GM19467 (cell line): ENCODE measurements around the gene RNF150.

Experiments used
- ATAC-seq: cut with Tn5 transposase; IDR thresholded peaks from one replicate; pipeline ENCODE4 v1.9.1; 2021; ENCODE audit warnings: mild to moderate bottlenecking, moderate library complexity; ENCODE audit not compliant: unreplicated experiment

RNF150 gene

GRCh38 chr4:140931911-140932310 is 201.4 kb downstream of the RNF150 start:
- ATAC-seq, result no peak

GRCh38 chr4:140930557-140930956 is 202.7 kb downstream of the RNF150 start:
- no peak for ATAC-seq

- ATAC-seq, result no peak
Measured at GRCh38 chr4:140930011-140930410, 203.3 kb downstream of the RNF150 start.

GRCh38 chr4:140928880-140929279 is 204.4 kb downstream of the RNF150 start:
- no peak for ATAC-seq

DNA sequence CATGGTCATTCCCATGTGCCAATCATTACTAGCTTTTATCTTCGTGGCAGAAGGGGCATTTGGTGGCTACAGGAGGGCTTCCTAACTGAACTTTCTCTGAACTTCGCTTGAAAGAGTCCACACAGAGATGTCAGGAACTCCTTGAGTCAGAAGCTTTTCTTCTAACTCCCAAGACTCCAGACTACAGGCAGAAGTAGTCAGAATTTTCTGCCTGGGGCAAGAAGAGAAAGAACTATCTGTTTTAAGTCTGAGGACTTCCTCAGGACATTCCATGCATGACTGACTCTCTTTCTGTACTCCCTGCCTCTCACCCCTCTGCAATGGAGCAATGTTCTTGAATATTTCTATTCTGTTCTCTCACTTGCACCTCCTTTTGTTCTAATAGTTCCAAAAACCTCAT is 206.6 kb downstream of the RNF150 start:
- no peak for ATAC-seq

DNA sequence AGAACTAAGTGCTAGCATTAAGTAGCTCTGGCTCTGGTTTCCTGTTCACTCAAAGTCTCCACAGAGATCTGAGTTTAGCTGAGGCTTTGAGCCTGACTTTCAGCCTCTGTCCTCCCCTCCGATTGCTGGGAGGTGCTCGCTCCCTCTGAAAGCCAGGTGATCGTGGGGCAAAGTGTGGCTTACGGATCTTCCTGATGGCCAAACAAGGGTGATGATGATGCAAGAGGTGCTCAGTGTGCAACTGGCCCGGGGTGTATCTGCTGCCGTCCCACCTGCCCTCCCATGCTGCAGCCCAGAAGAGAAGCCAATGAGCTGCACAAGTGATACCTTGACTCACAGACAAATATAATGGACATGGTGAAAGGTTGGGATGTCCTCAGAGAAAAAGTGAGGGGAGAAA is 207.9 kb downstream of the RNF150 start:
- ATAC-seq, result no peak

- no peak for ATAC-seq
Measured at GRCh38 chr4:140924761-140925392, 208.4 kb downstream of the RNF150 start.

GRCh38 chr4:140906993-140907962 is 226.0 kb downstream of the RNF150 start:
- no peak for ATAC-seq

GRCh38 chr4:140904904-140905303 is 228.4 kb downstream of the RNF150 start:
- ATAC-seq, result no peak

GRCh38 chr4:140903522-140904475 is 229.5 kb downstream of the RNF150 start:
- no peak for ATAC-seq

GRCh38 chr4:140901736-140902336 is 231.4 kb downstream of the RNF150 start:
- no peak for ATAC-seq

DNA sequence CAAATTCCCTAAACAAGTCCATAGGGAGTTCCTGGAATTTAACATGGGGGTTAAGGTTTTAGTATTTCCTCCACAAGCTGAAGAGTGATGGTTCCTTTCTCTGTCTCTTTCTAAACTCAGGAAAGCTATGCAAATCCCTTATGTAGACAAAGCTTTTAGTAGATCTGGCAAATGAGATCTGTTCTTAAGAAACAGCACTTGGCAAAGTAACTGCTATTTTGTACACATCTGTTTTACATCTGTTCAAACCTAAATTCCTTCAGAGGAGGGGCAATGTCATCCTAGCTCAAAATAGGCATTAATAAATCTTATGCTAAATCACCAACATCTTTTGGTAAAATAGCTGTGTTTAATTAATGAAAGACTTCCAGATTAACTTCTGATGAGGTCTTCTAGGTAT is 239.3 kb downstream of the RNF150 start:
- no peak for ATAC-seq

- ATAC-seq, result no peak
Measured at GRCh38 chr4:140888054-140888453, 245.2 kb downstream of the RNF150 start.

GRCh38 chr4:140887467-140887866 is 245.8 kb downstream of the RNF150 start:
- no peak for ATAC-seq

DNA sequence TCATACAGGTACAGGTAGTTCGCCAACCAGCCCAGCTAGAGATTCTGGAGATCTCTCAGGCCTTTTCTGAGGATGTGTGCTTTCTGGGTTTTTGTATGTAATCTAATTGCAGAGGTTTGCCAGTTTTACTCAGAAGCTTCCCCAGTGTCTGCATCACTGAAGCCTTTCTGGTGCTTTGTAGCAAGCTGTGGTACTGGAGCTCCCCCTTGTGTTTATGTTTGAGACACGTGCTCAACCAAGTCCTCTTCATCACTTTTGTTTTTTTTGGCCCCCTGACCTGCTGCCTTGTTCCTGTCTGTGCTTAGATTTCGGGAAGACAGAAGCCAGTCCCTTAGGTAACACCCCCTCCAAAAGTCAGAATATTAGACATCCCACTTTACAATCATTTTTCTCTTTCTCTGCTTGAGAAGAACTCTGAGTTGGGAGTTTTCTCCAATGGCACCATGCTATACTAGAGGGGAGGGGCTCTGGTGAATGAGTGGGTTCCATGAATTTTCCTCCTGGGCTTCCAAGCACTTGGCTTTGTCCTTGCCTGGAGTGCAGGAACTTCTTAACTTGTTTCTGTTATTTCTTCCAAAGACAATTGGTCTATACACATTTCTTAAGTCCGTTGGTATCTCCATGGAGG is 248.7 kb downstream of the RNF150 start:
- peak; percentile 93 for ATAC-seq

DNA sequence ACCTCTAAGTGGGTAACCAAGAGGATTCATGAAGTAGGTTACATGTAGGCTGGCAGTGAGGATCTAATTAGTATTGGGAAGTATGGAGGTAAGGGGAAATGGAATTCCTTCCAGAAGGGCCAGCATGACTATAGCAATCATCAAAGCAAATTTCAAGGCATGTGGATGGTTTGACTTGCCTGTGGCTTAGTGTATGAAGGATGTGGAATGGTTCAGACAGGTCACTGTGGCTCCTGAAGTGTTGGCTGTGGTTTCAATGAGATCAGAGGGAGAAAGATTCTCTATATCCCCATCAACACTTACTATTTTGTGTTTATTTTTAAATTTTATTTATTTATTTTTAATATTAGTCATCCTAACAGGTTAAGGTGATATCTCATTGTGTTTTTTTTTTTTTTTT is 255.5 kb downstream of the RNF150 start:
- ATAC-seq, result no peak

GRCh38 chr4:140876615-140877364 is 256.5 kb downstream of the RNF150 start:
- no peak for ATAC-seq

DNA sequence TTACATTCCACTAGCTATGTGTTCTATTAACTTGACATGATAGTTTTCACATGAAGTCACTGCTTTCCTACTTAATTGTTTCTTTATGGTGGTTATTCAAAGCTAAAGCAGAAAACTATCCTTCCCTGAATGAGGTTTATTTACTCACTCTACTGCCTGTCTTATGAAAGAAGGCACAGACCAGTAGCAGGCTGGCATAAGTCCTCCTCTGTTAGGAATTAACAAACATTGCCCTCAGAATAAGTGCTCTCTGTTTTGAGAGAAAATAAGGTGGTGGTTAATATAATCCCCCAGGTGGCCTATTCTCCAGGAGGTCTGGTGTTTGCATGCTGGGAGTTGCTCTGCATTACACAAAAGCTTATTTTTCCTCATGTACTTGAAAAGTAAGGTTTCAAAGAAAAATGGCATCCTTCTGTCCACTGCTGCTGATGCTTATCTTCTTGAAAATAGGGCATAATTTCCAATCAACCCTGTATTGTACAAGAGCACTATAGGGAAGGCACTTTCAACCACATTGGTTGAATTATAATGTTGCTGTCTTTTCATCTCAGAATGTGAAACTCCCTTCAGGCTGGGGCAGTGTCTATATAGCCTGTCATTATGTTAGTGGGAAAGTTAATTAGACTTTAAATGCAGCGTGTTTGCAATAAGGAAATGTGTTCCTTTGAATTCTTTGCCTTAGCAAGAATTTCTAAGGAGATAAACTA is 257.4 kb downstream of the RNF150 start:
- ATAC-seq, result no peak

DNA sequence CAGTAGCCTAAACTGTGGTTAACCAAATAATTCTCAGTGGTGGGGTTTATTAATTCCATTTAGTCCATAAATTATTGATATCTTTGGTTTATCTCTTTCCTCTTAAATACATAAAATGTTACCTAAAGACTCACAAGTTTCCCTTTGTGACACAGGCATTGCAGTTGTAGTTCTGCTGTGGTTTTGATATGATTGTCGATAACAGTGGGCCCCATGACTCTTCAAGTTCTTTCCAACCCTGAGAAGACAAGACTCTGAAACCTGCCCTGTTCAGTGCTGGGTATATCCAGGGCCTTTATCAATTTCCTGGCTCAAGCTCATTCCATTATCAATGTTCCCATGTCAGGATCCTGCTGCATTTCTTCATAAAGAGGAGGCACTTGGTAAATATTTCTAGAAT is 259.2 kb downstream of the RNF150 start:
- ATAC-seq, result no peak
